GM12891 (cell line): ENCODE data around the gene FBXO10.

Source experiments
- DNase-seq: peaks from one replicate; pipeline ENCODE4 v3.0.0; 2011; ENCODE audit warnings: low spot score; ENCODE audit not compliant: insufficient read length
- FAIRE-seq: peaks from 2 replicates; lab custom pipeline; 2011; peaks lifted over from hg19 to GRCh38; lab: Jason Lieb, UNC
- PAX5 ChIP-seq: IDR thresholded peaks from 2 replicates; pipeline ENCODE4 v1.6.1; 2011; ENCODE audit warnings: low read length, moderate library complexity, mild to moderate bottlenecking; ENCODE audit not compliant: insufficient read depth, severe bottlenecking
- POLR2A ChIP-seq: IDR thresholded peaks from 2 replicates; pipeline ENCODE4 v1.6.1; 2011; ENCODE audit warnings: low read depth, low read length, control low read depth
- POLR2AphosphoS5 ChIP-seq: IDR thresholded peaks from 2 replicates; pipeline ENCODE4 v1.6.1; 2011; ENCODE audit warnings: low read depth, low read length, control low read depth
- POU2F2 ChIP-seq: IDR thresholded peaks from 2 replicates; pipeline ENCODE4 v1.6.1; 2011; ENCODE audit warnings: low read depth, mild to moderate bottlenecking, control low read depth, low read length, moderate library complexity
- SPI1 ChIP-seq: IDR thresholded peaks from 2 replicates; pipeline ENCODE4 v1.6.1; 2011; ENCODE audit warnings: low read depth, low read length, control low read depth
- TAF1 ChIP-seq: IDR thresholded peaks from 2 replicates; pipeline ENCODE4 v1.6.1; 2011; ENCODE audit warnings: low read depth, low read length, control low read depth

Gene FBXO10

DNA sequence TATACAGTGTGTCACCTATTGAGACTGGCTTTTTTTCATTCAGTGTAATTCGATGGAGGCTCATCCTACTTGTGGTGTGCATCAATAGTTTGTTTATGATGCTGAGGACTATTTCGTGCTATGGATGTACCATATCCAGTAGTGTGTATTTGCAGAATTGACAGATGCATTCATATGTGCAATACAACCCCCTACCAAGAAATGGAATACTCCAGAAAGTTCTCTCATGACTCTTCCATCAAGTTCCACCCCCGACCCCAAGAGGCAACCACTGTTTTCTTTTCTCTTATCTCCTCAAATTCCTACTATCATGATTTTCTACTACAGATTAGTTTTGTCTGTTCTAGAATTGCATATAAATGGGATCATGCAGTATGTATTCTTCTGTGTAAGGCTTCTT lies 21.9 kb downstream of the FBXO10 start:
- DNase-seq: no peak
- no peak for FAIRE-seq

DNA sequence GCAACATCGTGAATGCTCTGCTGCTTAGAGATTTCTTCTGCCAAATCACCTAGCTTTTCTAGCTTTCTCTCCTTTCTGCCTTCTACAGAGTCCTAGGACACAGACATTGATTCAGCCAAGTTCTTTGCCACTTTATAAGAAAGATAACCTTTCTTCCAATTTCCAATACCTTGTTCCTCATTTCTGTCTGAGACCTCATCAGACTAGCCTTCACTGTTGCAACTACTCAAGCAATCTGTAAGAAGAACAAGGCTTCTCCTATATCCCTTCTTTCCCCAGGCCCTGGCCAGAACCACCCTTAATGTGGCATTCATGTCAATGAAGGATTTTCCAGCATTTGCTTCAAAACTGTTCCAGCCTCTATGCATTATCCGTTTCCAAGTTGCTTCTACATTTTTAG lies 24.3 kb downstream of the FBXO10 start:
- no peak for FAIRE-seq
- no peak for DNase-seq
- TF ChIP-seq SPI1: 0 out of 2 replicates have a peak, but pooled peaks have one; percentile 13
- TF ChIP-seq TAF1: no peak
- TF ChIP-seq PAX5: no peak
- TF ChIP-seq POLR2AphosphoS5: no peak
- no peak for TF ChIP-seq POU2F2
- no peak for TF ChIP-seq POLR2A

More for the DNA sequence above, 21.9 kb downstream of the FBXO10 start:
- TF ChIP-seq PAX5 (no peak), SPI1 (no peak), POLR2AphosphoS5 (no peak), POLR2A (no peak), POU2F2 (no peak), TAF1 (no peak)

GRCh38 chr9:37551468-37551867 lies 24.7 kb downstream of the FBXO10 start:
- DNase-seq (no peak), FAIRE-seq (no peak)
- TF ChIP-seq POLR2AphosphoS5 (no peak), TAF1 (no peak), SPI1 (no peak), POU2F2 (no peak), PAX5 (no peak), POLR2A (no peak)

GRCh38 chr9:37550781-37551180 lies 25.4 kb downstream of the FBXO10 start:
- TF ChIP-seq POLR2AphosphoS5 (no peak), POLR2A (no peak), POU2F2 (no peak), PAX5 (no peak), TAF1 (no peak), SPI1 (no peak)
- DNase-seq (no peak), FAIRE-seq (no peak)

- no peak for FAIRE-seq
- TF ChIP-seq POLR2A (no peak), POLR2AphosphoS5 (no peak), PAX5 (no peak), POU2F2 (no peak), TAF1 (no peak), SPI1 (no peak)
Measured at GRCh38 chr9:37549527-37549926, 26.7 kb downstream of the FBXO10 start.

DNA sequence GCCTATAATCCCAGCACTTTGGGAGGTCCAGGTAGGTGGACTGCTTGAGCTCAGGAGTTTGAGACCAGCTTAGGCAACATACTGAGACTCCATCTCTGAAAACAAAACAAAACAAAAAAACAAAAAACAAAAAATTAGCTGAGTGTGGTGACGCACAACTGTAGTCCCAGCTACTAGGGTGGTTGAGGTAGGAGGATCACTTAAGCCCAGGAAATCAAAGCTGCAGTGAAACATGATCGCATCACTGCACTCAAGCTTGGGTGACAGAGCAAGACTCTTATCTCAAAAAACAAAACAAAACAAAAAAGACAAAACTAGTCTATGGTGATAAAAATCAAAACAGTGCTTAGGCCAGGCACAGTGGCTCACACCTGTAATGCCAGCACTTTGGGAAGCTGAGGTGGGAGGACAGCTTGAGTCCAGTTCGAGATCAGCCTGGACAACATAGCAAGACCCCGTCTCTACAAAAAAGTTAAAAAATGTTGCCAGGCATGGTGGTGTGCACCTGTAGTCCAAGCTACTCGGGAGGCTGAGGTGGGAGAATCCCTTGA lies 28.8 kb downstream of the FBXO10 start:
- FAIRE-seq (peak; percentile 52), DNase-seq (no peak)
- TF ChIP-seq POLR2AphosphoS5: no peak
- no peak for TF ChIP-seq SPI1
- no peak for TF ChIP-seq TAF1
- TF ChIP-seq POU2F2: no peak
- no peak for TF ChIP-seq PAX5
- TF ChIP-seq POLR2A: no peak

More at GRCh38 chr9:37549527-37549926, 26.7 kb downstream of the FBXO10 start:
- DNase-seq: no peak

DNA sequence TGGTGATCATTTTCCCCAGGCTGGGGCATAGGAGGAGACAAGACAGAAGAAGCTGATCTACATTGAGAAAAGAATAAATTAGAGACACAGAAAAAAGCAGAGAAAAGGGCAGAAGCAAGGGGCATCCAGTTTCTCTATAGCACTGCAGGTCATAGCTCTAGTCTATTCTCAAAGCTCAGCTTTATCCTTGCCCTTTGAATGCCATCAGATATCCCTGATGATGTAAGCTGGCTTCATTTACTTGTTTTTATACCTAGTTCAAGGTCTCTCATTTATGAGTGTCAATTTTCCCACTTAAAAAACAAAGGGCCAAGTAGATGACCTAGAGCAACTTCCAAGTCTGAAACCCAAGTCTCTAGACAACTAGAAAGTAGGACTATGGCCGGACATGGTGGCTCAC lies 32.7 kb downstream of the FBXO10 start:
- FAIRE-seq: no peak
- TF ChIP-seq PAX5 (no peak), SPI1 (no peak), POLR2AphosphoS5 (no peak), TAF1 (no peak), POU2F2 (no peak), POLR2A (no peak)

DNA sequence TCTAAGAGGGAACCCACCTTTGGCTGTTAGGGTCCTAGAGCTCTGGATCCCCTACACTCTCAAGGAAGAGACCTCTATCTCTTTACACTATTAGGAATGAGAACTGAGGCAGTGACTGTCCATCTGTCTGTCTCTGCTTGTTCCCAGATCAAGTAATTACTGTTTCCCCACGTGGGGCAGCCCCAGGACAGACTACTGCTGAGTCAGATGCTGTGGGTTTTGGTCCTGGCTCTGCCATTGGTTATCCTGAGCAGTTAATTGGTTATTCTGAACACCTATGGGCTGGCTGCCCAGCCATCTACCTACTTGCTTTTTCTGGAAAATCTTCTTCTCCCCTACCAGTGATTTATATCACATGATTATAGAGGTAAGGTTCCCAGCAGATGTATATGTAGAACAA lies 33.3 kb downstream of the FBXO10 start:
- no peak for TF ChIP-seq SPI1
- no peak for TF ChIP-seq POLR2A
- no peak for TF ChIP-seq TAF1
- no peak for TF ChIP-seq POU2F2
- TF ChIP-seq PAX5: no peak
- no peak for TF ChIP-seq POLR2AphosphoS5
- no peak for DNase-seq
- FAIRE-seq: no peak

More for the DNA sequence above, 32.7 kb downstream of the FBXO10 start:
- no peak for DNase-seq

DNA sequence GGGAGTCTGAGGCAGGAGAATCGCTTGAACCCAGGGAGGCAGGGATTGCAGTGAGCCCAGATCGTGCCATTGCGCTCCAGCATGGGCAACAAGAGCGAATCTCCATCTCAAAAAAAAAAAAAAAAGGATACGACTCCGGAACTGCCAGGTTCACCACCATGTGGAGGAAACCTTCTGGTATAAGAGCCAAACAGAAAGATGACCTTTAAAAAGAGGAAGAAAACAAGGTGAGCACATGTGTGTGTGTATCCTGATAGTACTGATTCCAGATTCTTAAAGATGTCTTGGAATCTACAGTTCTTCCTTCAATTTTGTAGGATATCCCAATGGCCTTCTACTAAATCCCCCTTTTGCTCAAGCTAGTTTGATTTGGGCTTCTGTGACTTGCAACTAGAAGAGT lies 33.7 kb downstream of the FBXO10 start:
- FAIRE-seq (no peak), DNase-seq (no peak)
- TF ChIP-seq POU2F2 (no peak), PAX5 (no peak), POLR2AphosphoS5 (no peak), POLR2A (no peak), TAF1 (no peak), SPI1 (no peak)

DNA sequence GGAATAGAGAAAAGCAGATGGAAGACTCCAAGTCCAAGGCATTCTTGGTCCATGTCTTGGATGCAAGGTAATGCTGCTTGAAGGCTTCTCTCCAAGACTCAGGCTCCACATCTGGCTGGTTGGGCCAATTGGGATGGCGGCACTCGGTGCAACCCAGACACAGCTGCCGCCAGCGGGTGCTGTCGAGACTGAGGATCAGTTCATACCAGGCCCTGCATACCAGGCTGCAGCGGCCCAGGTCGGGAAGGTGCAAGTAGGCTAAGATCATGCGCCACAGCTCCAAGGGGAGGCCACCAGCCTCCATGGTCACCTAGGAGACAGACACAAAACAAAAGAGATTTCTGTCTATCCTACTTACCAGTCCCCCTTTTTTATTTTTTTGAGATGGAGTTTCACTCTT lies 34.7 kb downstream of the FBXO10 start:
- no peak for TF ChIP-seq POLR2AphosphoS5
- TF ChIP-seq TAF1: no peak
- TF ChIP-seq PAX5: no peak
- TF ChIP-seq SPI1: no peak
- FAIRE-seq (no peak), DNase-seq (no peak)
